NCI-H2107 treated with DMSO at 0.1 percent for 48 hours (cell line): ENCODE results near the gene DNAJB13.
"Not testable (repeated sequence)": the region's sequence is repeated elsewhere in the genome, so short reads cannot be mapped to it uniquely, and the experiment has no call there.

Experiments used
- DNase-seq: peaks from one replicate; lab custom pipeline; 2025; ENCODE audit not compliant: unreplicated experiment; lab: John Stamatoyannopoulos, UW

DNAJB13 gene

DNA sequence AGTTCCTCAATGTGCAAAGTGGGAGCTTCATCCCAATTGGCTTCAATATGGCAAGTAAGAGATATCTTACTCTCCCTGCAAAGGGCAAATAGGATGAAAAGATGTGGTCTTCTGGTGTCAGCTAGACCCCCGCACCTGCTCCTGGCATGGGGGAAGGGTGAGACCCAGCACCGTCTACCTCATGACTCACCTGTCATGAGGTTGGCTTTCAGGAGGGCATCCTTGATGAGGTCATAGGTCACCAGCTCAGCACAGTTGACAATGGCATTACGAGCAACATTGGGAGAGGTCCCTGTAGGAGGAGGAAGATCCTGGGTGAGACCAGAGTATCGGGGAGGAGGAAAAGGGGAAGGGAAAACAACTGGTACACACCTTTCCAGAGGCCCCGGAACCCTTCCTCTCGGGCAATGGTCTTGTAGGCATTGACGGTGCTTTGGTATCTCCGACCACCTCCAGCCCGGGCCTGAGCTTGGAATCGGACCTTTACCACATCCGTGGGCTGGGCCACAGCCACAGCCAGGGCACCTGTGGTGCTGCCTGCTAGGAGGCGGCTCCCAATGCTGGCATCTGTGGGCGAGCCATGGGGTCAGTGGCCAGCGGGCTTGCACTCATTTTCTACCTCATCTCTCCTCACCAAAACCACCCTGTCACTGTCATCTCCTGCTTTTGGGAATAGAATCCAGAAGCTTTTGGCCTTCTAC is 25.8 kb downstream of the DNAJB13 start:
- no peak for DNase-seq

DNA sequence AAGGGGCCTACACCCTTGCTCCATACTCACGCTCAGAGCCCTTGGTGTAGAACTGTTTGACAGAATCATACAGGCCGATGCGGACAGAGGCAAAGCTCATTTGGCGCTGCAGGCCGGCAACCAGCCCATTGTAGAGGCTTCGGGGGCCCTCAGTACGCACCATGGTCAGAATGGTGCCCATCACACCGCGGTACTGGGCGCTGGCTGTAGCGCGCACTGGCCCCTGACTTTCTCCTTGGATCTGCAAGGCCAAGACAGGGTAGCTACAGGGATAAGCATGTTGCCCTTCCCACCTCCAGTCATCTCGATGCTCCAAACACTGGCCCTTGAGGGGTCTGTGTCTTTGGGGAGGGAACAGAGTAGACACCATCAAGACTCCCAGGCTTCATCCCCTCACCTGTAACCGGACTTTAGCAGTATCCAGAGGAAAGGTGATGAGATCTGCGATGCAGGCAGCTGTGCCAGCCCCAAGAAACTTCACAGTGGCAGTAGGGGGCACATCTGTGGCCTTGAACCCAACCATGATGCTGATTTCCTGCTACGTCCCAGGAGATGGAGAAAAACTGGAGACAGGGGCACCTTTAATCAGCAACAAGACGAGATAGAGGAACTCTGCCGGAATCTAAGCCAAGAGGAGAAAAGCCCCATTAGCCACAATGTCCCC is 27.2 kb downstream of the DNAJB13 start:
- DNase-seq, result no peak

DNA sequence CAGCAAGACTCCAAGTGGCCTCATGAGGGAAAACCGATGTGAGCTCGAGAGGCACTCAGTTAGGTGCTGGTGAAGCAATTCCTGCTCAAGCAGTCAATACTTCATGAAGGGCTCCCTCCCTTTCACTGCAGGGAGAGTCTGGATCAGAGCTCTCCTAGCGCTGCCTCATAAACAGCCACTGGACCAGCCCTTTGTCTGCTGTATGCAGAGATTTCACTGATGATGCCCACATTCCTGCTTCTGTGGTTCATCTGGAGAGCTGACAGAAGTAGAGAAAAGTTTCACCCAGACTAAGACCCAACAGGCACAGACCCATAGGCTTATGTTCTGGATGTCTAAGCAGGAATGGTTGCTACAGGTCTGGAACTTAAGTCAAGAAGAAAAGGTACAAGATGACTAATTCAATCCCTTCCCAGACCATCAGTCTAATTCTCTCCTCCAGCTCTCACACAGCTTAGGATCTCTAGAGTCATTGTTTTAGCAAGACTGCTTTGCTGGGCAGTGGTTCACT is 27.8 kb downstream of the DNAJB13 start:
- no peak for DNase-seq

DNA sequence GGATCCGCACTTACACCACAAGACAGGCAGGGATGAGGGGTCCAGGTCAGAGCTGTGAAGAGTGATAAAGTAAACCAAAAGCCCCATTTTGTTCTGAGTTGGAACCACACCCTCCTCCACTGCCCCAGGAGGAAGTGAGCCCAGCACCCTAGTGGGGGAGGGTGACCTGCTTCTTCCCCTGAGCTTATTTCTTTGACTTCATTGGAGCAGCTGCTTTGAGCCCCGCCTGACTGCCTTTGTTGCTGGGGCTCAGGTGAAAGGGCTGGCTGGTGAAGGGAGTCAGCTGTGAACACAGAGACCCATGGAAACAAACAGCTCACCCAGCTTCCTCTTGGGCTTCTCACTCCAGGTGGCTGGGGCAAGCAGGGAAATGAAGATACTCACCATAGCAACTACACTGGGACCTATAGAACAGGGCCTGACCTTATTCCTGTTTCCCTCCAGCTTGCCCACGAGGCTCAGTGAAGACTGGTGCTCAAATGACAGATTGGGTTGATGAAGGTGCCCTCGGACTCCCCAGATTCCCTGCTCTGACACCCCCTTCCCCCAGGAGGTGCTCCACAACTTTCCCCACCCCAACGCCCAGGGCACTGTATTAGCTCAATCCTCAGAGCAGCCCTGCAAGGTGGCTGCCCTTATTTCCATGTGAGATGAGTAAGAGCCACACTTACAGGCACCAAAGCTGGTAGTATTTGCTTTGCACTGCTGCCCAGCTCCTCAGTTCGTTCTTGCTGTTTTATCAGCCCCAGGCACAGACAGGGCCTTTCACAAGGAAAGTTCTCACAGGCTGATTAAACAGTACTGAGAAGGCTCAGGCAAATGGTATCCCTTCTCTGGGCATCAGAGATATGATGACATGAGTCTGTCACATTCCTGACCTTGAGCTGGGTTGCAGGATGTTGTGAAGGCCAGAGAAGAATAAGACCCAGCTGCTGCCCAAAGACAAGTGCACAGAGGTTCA is 29.5 kb downstream of the DNAJB13 start:
- peak; percentile 77 for DNase-seq

DNA sequence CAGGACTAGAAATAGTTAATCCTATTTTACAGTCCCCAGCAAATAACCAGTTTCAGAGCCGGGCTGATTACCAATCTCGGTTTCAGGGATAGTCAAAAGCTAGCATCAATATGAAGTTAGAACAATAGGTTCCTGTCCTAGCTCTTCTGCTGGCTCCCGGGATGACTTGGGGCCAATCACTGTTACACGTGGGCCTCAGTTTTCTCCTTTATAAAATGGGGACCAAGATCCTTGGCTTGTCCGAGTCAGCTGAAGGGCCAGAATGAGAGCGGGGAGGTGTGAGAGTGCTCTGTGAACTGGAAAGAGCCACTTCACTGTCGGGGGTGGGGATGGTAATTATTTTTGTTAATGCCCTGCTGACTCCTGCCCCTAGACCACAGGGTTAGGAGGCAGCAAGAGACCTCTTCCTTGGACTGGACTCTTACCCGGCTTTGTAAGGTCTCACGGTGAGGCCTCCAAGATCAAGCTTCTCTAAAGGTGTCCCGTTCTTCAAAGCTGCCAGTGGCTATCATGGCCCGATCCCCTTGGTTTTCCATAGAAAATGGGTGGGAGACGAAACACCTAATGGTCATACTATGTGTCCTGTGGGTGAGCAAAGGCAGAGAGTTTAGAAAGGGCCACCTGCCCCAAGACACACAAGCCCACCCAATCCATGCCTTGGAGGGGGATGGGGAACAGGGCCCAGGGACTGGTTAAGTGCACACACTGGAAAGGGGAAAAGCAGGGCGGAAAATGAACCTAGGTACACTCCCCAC is 30.4 kb downstream of the DNAJB13 start:
- no peak for DNase-seq

DNA sequence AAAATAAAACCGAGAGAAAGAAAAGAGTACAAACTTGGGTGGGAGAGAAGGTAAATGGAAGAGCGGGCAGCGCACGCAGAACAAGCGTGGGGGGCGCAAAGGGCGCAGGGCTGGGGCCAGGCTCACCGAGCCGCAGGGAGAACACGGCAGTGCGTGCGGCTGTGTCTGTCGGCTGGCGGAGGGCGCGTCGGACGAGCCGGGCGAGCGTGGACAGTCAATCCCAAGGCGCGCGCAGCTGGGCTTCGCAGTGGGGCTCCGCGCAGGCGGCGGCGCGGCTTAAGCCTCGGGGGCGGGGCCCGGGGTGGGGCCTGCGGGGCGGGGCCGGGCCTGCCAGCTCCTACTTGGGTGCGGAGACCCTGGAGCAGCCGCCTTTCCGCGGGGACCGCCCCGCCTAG is 31.8 kb downstream of the DNAJB13 start, which contains the start of gene UCP2:
Gene UCP2, minus strand, starts transcription at position 249 of the 395 bp plus-strand sequence. CDS start 4,465 bp downstream, outside the sequence.
- DNase-seq, result peak; percentile 77

DNA sequence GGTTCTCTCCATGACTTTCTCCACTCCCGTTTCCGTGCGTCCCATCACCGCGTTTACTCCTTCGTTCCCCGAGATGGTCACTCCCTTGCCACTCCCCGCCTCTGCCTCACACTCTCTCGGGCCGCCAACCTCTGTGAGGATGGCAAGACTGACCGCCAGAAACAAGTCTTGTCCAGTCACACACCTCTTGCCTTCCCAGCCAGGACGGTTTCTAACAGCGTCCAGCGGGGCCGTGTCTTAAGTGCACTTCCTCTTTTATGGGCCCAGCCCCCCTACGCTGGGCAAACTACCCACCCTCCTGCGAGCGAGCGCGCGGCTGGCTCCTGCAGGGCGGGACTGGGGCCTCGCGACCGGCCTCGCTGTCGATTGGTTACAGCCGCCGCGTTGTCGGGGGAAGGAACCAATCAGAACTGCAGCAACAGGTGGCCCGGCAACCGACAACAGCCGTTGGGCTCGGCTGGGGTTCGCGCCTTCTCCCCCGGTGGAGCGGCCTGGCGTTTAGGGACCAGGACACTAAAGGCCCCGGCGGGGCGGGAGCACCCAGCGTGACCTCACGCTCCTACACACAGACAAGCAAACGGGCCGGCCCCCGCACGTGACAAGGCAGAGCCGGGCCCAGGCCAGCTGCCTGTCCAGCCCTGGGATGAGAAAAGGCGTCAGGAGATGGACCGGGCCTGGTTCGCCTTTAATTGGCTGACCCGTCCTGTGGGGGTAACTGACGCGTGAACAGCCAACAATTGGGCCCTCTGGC is 32.3 kb downstream of the DNAJB13 start:
- DNase-seq, result peak; percentile 78

DNA sequence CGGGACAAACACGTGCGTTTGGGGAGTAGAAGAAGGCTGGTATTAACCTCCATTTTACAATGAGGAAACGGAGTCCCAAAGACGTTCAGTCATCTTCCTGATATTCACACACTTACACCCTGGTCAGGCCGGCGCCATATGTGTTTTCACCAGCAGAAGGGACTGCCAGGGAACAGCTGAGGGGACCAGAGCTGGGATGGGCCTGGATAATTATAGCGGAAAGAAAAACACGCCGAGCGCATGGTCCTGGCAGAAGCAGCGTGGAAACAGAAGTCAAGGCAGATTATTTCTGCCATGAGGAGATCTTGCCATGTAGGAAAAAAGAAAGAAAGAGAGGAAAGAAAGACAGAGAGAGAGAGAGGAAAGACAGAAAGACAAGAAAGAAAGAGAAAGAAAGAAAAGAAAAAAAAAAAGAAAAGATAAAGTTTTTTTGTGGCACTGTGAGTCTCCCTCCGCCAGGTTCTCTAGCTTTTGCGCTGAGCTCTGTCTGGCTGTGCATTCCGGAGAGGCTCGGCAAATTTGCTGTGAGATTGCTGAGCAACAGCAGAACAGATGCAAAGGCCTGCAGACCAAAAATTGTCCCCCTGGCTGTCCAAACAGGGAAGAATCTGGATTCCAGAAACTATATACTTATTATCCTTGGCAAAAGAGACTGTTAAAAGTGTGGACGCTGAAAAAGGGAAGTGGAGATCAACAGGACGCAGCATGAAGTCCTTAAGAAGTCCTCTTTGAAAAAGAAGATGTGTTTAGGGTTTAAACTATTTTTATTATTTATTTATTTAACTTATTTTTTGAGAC is 33.1 kb downstream of the DNAJB13 start:
- no peak for DNase-seq

DNA sequence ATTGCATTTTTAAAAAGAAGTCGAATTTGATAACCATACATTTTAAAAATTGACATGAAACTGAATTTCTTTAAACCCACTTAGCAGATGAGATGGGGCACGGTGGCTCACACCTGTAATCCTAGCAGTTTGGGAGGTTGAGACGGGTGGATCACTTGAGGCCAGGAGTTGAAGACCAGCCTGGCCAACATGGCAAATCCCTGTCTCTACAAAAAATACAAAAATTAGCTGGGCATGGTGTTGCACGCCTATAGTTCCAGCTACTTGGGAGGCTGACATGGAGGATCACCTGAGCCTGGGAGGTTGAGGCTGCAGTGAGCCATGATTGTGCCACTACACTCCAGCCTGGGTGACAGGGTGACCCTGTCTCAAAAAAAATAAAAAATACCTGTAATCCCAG is 34.8 kb downstream of the DNAJB13 start:
- DNase-seq, result not testable (repeated sequence)

DNA sequence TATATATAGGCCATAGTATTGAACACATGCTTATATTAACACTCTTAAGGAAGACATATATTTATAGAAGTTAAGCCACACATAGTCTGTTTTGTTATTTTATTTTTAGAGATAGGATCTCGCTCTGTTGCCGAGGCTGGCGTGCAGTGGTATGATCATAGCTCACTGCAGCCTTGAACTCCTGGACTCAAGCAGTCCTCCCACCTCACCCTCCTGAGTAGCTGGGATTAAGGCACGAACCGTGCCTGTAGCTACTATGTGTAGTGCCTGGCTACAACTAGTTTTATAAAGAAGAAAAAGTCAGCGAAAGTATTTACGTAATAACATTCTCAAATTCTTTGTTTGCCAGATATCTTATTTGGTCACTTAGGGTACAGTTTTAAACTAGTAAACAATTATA is 37.4 kb downstream of the DNAJB13 start:
- no peak for DNase-seq

DNA sequence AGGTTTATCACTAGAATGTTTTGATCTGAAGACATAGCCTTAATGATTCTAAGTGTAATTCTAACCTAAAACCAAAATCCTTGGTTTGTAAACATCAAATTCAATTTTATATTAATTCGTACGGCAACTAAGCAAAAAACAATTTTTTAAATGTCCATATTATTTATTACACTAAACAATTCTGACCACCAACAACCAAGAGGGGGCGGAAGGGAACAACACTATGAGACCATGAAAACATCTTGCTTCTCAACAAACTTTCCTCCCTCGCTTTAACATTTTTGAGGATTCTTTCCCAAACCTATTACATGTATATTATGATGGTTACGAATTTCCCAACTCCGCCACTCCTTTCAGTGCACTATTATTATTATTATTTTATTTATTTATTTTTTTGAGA is 38.3 kb downstream of the DNAJB13 start:
- DNase-seq, result no peak

DNA sequence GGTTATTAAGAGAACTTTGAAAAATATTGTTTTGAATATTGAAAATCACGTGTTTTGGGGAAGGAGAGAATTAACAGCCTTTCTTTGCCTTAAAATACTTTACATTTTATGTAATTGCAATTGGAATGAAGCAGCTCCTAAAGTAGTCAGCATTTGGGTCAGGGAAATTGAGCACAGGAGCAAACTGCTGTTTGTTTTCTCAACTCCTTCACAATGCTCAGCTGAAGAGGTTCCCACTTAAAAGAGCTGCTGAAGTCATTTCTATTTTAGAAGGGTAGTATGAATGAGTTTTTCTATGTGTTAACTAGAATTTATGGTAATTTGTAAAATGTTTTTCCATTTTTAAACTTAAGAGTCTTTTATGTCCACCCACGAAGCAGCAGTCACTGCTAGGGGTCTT is 39.9 kb downstream of the DNAJB13 start:
- DNase-seq, result no peak

DNA sequence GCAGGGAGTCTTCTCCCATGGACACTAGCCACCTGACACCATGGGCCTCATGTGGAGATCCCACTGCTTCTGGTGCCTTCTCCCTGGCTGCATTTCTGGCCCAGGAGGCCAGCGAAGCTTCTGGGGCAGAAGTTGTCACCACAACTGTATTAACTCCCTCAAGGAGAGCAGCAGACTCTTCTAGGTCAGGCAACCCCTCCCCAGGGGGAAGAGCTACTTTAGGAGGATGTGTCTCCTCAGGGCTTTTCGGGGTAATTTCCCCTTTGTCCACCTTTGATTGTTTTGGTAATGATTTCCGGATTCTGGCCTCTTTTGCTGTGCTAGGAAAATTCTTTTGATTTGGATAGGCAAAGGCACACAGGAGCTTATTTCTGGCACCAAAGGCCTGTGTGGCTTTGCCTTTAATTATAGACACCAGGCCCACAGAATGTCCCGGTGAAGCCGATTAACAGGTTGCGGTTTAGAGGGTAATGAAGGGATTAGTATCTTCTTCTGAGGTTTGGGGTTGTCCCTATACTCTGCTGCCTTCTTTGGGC is 40.7 kb downstream of the DNAJB13 start:
- no peak for DNase-seq

DNA sequence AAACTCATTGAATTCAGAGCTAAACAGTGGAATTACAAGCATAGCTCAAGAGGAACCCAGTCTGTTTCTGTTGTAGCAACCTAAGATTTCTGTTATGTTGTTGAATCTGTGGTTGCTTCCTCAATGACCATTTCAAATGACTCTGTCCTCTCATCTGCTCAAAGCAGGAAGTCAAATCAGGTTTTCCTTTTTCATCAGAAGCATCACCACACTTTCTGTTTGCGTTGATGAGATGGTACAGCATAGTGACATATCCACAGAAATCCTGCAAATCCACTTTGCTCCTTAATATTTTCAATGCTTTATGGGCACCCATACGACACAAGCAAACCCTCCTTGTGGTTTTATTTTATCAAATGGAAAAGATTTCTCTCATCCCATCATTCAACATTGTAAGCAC is 44.4 kb downstream of the DNAJB13 start:
- DNase-seq, result no peak

DNA sequence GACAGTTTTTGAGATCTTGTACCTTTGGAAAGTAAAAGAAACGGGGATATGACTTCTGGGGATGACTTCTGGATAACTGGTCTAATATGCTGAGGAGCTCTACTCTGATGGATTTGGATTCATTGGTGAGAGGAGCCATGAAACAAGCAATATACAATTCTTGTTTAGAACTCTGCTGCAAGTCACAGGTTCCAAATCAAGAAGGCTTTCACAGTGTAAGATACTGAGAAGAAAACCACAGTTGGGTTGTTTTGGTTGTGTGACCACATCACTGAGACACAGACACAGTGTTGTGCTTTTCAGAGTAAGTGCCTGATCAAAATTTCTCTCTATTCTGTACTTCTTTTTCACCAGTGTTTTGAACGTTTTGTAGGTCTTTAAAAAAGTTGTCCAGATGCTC is 44.9 kb downstream of the DNAJB13 start:
- DNase-seq, result no peak

DNA sequence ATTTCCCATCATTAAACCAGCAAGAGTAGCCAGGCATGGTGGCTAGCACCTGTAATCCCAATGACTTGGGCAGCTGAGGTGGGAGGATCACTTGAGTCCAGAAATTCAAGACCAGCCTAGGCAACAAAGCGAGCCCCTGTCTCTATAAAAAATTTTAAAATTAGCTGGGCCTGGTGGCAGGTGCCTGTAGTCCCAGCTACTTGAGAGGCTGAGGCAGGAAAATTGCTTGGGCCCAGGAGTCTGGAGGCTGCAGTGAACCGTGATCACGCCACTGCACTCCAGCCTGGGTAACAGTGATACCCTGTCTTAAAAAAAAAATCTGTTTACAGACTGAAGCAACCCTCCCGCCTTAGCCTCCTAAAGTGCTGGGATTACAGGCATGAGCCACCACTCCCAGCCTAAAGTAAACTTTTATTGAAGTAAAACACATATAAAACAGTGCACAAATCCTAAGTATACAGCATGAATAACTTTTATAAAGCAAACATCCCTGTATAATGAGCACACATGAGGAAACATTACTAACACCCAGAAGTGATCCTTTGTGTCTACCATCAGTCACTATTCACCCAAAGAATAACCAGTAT is 45.4 kb downstream of the DNAJB13 start:
- DNase-seq, result no peak

DNA sequence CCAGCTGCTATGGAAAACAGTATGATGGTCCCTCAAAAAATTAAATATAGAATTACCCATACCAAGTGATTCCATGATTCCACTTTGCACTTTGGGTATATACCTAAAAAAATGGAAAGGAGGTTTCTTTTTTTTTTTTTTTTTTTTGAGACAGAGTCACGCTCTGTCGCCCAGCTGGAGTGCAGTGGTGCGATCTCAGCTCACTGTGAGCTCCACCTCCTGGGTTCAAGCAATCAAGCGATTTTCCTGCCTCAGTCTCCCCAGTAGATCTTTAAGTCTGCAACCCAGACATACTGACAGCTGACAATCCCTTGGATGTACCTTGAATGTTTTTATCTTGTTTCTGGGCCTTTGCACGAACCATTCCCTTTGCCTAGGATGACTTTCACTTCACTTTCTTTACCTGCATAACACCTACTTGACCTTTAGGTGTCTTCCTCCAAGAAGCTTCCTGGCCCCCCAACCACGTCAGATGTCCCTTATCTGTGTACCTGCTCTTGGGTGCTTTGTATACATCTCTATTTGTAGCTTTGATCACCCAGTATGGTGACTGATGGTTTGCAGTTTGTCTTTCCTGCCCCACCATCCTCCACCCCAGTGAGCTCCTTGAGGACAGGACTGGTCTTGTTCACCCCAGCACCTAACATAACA is 46.4 kb downstream of the DNAJB13 start:
- no peak for DNase-seq
